H1 (cell line): Measurements from ENCODE around the gene FGF1. TPM values are rescaled to one million over a fixed set of nuclear protein-coding genes. Genes with fewer than 3 reads are reported as not detected.

ENCODE experiments used
- CTCF ChIA-PET: fragments of 300-600 bp; sonication (Branson Sonifier 250); formaldehyde crosslinking; loops from one replicate; lab custom pipeline; 2021; ENCODE audit not compliant: partially characterized antibody; lab: Charles Lee
- POLR2A ChIA-PET: fragments of 300-600 bp; sonication (Branson Sonifier 250); formaldehyde crosslinking; loops from one replicate; lab custom pipeline; 2021; ENCODE audit warnings: inconsistent platforms; ENCODE audit not compliant: partially characterized antibody; lab: Charles Lee
- DNase-seq, 2 experiments: peaks; one replicate each; pipeline versions ENCODE4 v3.0.0 to v3.0.0-alpha.2; 2010 to 2022; ENCODE audit warnings: low spot score in 2 of 2, low read depth in 1 of 2, mixed read lengths in 1 of 2
- FAIRE-seq: peaks from 2 replicates; lab custom pipeline; 2011; peaks lifted over from hg19 to GRCh38; lab: Jason Lieb, UNC
- H2AFZ ChIP-seq: 2 replicates; pipeline ENCODE4 v1.8.1; 2012; ENCODE audit warnings: low read length, inconsistent platforms
- H2AK5ac ChIP-seq: 2 replicates; pipeline ENCODE4 v1.6.1; 2013; ENCODE audit warnings: low read depth, low read length
- H2BK120ac ChIP-seq: replicated peaks from 2 replicates; pipeline ENCODE3; 2013; ENCODE audit warnings: low read depth, low read length, inconsistent platforms
- H2BK12ac ChIP-seq: 2 replicates; pipeline ENCODE4 v1.6.1; 2013; ENCODE audit warnings: low read depth, low read length
- H2BK15ac ChIP-seq: 2 replicates; pipeline ENCODE4 v1.6.1; 2013; ENCODE audit warnings: low read length
- H2BK20ac ChIP-seq: 2 replicates; pipeline ENCODE4 v1.6.1; 2013; ENCODE audit warnings: low read length
- H2BK5ac ChIP-seq: 2 replicates; pipeline ENCODE4 v1.6.1; 2013; ENCODE audit warnings: low read depth, low read length
- H3K14ac ChIP-seq: 2 replicates; pipeline ENCODE4 v1.6.1; 2013; ENCODE audit warnings: inconsistent platforms; ENCODE audit not compliant: insufficient read length
- H3K18ac ChIP-seq: 2 replicates; pipeline ENCODE4 v1.6.1; 2013; ENCODE audit warnings: low read length; ENCODE audit errors: extremely low read depth
- H3K23ac ChIP-seq: 2 replicates; pipeline ENCODE4 v1.6.1; 2013; ENCODE audit warnings: inconsistent platforms; ENCODE audit not compliant: insufficient read length
- H3K23me2 ChIP-seq: 2 replicates; pipeline ENCODE4 v1.6.1; 2013; ENCODE audit warnings: low read depth, low read length
- H3K27ac ChIP-seq: 2 replicates; pipeline ENCODE4 v1.6.1; 2011; ENCODE audit warnings: low read depth, low read length, inconsistent platforms
- H3K27me3 ChIP-seq, 4 experiments: replicated peaks in 1 of 4; 1 replicate in 1 of 4; 2 replicates in 3 of 4; pipeline versions ENCODE4 v1.6.1 to v1.8.1; 2011 to 2013; ENCODE audit warnings: low read length in 3 of 4, mild to moderate bottlenecking in 3 of 4, inconsistent platforms in 2 of 4, mixed read lengths in 2 of 4, moderate library complexity in 1 of 4; ENCODE audit not compliant: control insufficient read depth in 3 of 4, insufficient read depth in 3 of 4; ENCODE audit errors: extremely low read depth in 1 of 4
- H3K36me3 ChIP-seq, 4 experiments: 2 replicates each; pipeline versions ENCODE4 v1.6.1 to v1.8.1; 2011 to 2013; ENCODE audit warnings: mild to moderate bottlenecking in 4 of 4, low read length in 3 of 4, moderate library complexity in 2 of 4, control low read depth in 1 of 4, inconsistent platforms in 1 of 4; ENCODE audit not compliant: insufficient read depth in 4 of 4, control insufficient read depth in 2 of 4
- H3K4ac ChIP-seq: replicated peaks from 2 replicates; pipeline ENCODE3; 2013; ENCODE audit warnings: low read length, low read depth, mixed read lengths, inconsistent platforms; ENCODE audit not compliant: insufficient read length
- H3K4me1 ChIP-seq, 4 experiments: replicated peaks in 1 of 4; 1 replicate in 1 of 4; 2 replicates in 3 of 4; pipeline versions ENCODE4 v1.6.1 to v1.8.1; 2011 to 2013; ENCODE audit warnings: low read length in 3 of 4, inconsistent platforms in 2 of 4, mixed read lengths in 1 of 4; ENCODE audit not compliant: insufficient read depth in 4 of 4, control insufficient read depth in 3 of 4
- H3K4me2 ChIP-seq, 2 experiments: 2 replicates each; pipeline versions ENCODE4 v1.6.1 to v1.8.1; 2011 to 2013; ENCODE audit warnings: low read depth in 2 of 2, low read length in 2 of 2, control low read depth in 1 of 2, inconsistent platforms in 1 of 2, mild to moderate bottlenecking in 1 of 2; ENCODE audit not compliant: insufficient read depth in 1 of 2
- H3K4me3 ChIP-seq, 4 experiments: fragments of 200-600, 300-600 bp in 1 of 4; sonication (generic), shearing (Covaris generic), sonication (Bioruptor Twin) in 1 of 4; 2 replicates each; pipeline versions ENCODE4 v1.5.1 to v1.8.1; 2011 to 2016; ENCODE audit warnings: low read length in 4 of 4, low read depth in 3 of 4, control low read depth in 2 of 4, inconsistent platforms in 2 of 4, mild to moderate bottlenecking in 2 of 4, mixed read lengths in 1 of 4, moderate library complexity in 1 of 4; ENCODE audit not compliant: insufficient read depth in 2 of 4; ENCODE audit errors: extremely low read depth in 1 of 4
- H3K56ac ChIP-seq: replicated peaks from 2 replicates; pipeline ENCODE3; 2013; ENCODE audit warnings: low read depth, mild to moderate bottlenecking, mixed read lengths, low read length, inconsistent platforms; ENCODE audit not compliant: insufficient read length
- H3K79me1 ChIP-seq: 2 replicates; pipeline ENCODE4 v1.6.1; 2013; ENCODE audit warnings: low read depth, low read length, control low read depth
- H3K79me2 ChIP-seq, 2 experiments: 2 replicates each; pipeline versions ENCODE4 v1.6.1 to v1.8.1; 2012 to 2013; ENCODE audit warnings: low read length in 2 of 2, mild to moderate bottlenecking in 2 of 2, inconsistent platforms in 1 of 2; ENCODE audit not compliant: insufficient read depth in 2 of 2, control insufficient read depth in 1 of 2
- H3K9ac ChIP-seq, 4 experiments: replicated peaks in 1 of 4; 1 replicate in 1 of 4; 2 replicates in 3 of 4; pipeline versions ENCODE4 v1.6.1 to v1.8.1; 2011 to 2013; ENCODE audit warnings: low read depth in 3 of 4, low read length in 3 of 4, control low read depth in 2 of 4, mild to moderate bottlenecking in 2 of 4, moderate library complexity in 2 of 4, inconsistent platforms in 1 of 4; ENCODE audit errors: extremely low read depth in 1 of 4
- H3K9me3 ChIP-seq, 2 experiments: 2 replicates each; pipeline versions ENCODE4 v1.6.1 to v1.8.1; 2012 to 2013; ENCODE audit warnings: mild to moderate bottlenecking in 2 of 2, moderate library complexity in 2 of 2, control low read depth in 1 of 2, inconsistent platforms in 1 of 2, low read depth in 1 of 2, low read length in 1 of 2, mixed read lengths in 1 of 2; ENCODE audit not compliant: insufficient read depth in 2 of 2
- H4K20me1 ChIP-seq, 2 experiments: replicated peaks in 1 of 2; 2 replicates each; pipeline versions ENCODE3 to v1.8.1; 2011 to 2013; ENCODE audit warnings: inconsistent platforms in 2 of 2, low read length in 2 of 2, mild to moderate bottlenecking in 1 of 2; ENCODE audit not compliant: insufficient read depth in 2 of 2, control insufficient read depth in 1 of 2
- H4K5ac ChIP-seq: 2 replicates; pipeline ENCODE4 v1.6.1; 2013; ENCODE audit warnings: low read length, low read depth, mixed read lengths, inconsistent platforms; ENCODE audit not compliant: insufficient read length
- H4K8ac ChIP-seq: 2 replicates; pipeline ENCODE4 v1.8.0; 2013; ENCODE audit warnings: mild to moderate bottlenecking, moderate library complexity, low read length, inconsistent platforms; ENCODE audit not compliant: insufficient read depth; ENCODE audit errors: extremely low read depth
- H4K91ac ChIP-seq: replicated peaks from 2 replicates; pipeline ENCODE3; 2013; ENCODE audit warnings: low read length, mixed read lengths, inconsistent platforms; ENCODE audit not compliant: insufficient read length
- CEBPB ChIP-seq: IDR thresholded peaks from 2 replicates; pipeline ENCODE4 v1.6.1; 2012; ENCODE audit warnings: low read depth, low read length
- CHD2 ChIP-seq: IDR thresholded peaks from 2 replicates; pipeline ENCODE4 v1.6.1; 2012; ENCODE audit warnings: low read length, improper control_type of control experiment
- EGR1 ChIP-seq: IDR thresholded peaks from 2 replicates; pipeline ENCODE4 v1.6.1; 2011; ENCODE audit warnings: low read depth, low read length, borderline replicate concordance
- FOSL1 ChIP-seq: IDR thresholded peaks from 2 replicates; pipeline ENCODE4 v1.6.1; 2011; ENCODE audit warnings: mild to moderate bottlenecking, low read depth, low read length, moderate library complexity; ENCODE audit not compliant: insufficient read depth
- HDAC2 ChIP-seq, 2 experiments: fragments of 300-600 bp in 1 of 2; sonication (generic) in 1 of 2; IDR thresholded peaks; 2 replicates each; pipeline ENCODE4 v1.6.1; 2011 to 2012; ENCODE audit warnings: low read depth in 2 of 2, low read length in 2 of 2, mild to moderate bottlenecking in 2 of 2, moderate library complexity in 2 of 2, borderline replicate concordance in 1 of 2, inconsistent platforms in 1 of 2
- MAX ChIP-seq: IDR thresholded peaks from 2 replicates; pipeline ENCODE4 v1.6.1; 2012; ENCODE audit warnings: inconsistent platforms
- RAD21 ChIP-seq, 2 experiments: IDR thresholded peaks in 1 of 2; conservative IDR thresholded peaks in 1 of 2; 2 replicates each; pipeline ENCODE4 v1.6.1; 2011; ENCODE audit warnings: low read depth in 2 of 2, low read length in 2 of 2, improper control_type of control experiment in 1 of 2, inconsistent platforms in 1 of 2, mild to moderate bottlenecking in 1 of 2, moderate library complexity in 1 of 2
- SP4 ChIP-seq: IDR thresholded peaks from 2 replicates; pipeline ENCODE4 v1.6.1; 2012; ENCODE audit warnings: low read length, inconsistent platforms
- SRF ChIP-seq: IDR thresholded peaks from 2 replicates; pipeline ENCODE4 v1.6.1; 2011; ENCODE audit warnings: mild to moderate bottlenecking, low read depth, low read length, moderate library complexity
- TCF12 ChIP-seq: IDR thresholded peaks from 2 replicates; pipeline ENCODE4 v1.6.1; 2011; ENCODE audit warnings: low read depth, mild to moderate bottlenecking, low read length
- YY1 ChIP-seq: IDR thresholded peaks from 2 replicates; pipeline ENCODE4 v1.6.1; 2011; ENCODE audit warnings: low read depth, mild to moderate bottlenecking, low read length
- WGBS, 2 experiments: shearing (Covaris generic) in 1 of 2; methylation state at CpG; one replicate each; pipeline versions ENCODE4 v1.1.6 to v1.1.7; 2013 to 2015; ENCODE audit warnings: low lambda C conversion rate in 2 of 2, mixed read lengths in 2 of 2, inconsistent platforms in 1 of 2, low coverage in 1 of 2, missing lambda C conversion rate in 1 of 2; ENCODE audit not compliant: insufficient replicate concordance in 2 of 2, insufficient coverage in 1 of 2, insufficient read length in 1 of 2; ENCODE audit errors: extremely low coverage in 1 of 2, missing lambda C conversion rate in 1 of 2; 5-methylcytosine and 5-hydroxymethylcytosine counted together
- polyA plus RNA-seq, 7 experiments: library from polyadenylated mRNA; depleted of rRNA in 3 of 7; stranded (reverse) in 5 of 7; unstranded in 2 of 7; fragments of >200 nt in 5 of 7; fragments of 200-250 nt in 2 of 7; gene quantifications; 1 replicate in 5 of 7; 2 replicates in 1 of 7; 4 replicates in 1 of 7; pipeline versions ENCODE4 v1.2.1 to v1.2.3, GENCODE V29; 2011 to 2013; ENCODE audit warnings: missing spikeins in 2 of 7, mixed read lengths in 2 of 7
- total RNA-seq: library from RNA; stranded (reverse); fragmentation: NEBNext Ultra II Directional; extraction: Animal tissue kit (Norgen Biotek cat#: 25700); gene quantifications from 2 replicates; pipeline ENCODE4 v1.2.1, GENCODE V29; 2021
- TF ChIP-seq, protein P1 (sequence below): IDR thresholded peaks from 2 replicates; pipeline ENCODE4 v1.6.1; 2011; ENCODE audit warnings: low read length, improper control_type of control experiment

FGF1 gene
- total and polyA plus RNA-seq, 2 of the 8 experiments (the other 6 are each of a cell fraction or from before 2014, with no cell fraction given): 0.30 to 0.50 TPM

GRCh38 chr5:142680605-142681259 lies 5.2 kb downstream of the FGF1 start:
- Histone ChIP-seq H3K4me3 (no peak overlapping the region), H3K9ac (no peak overlapping the region), H3K14ac (no peak overlapping the region), H3K23ac (no peak overlapping the region), H3K79me2 (no peaks in the 10 kb centered on the region), H2BK12ac (no peak overlapping the region), H4K8ac (no peak overlapping the region), H3K18ac (no peak overlapping the region), H3K23me2 (no peaks in the 10 kb centered on the region; the same call in 1 of the 2 replicates), H3K27ac (no peak overlapping the region), H3K4me2 (no peak overlapping the region), H2AK5ac (no peak overlapping the region; the same call in 1 of the 2 replicates), H2BK5ac (no peak overlapping the region), H3K4ac (no peak overlapping the region), H3K4me1 (peaks cover 3 to 18% (median 15%) of the 10 kb centered on the region in 4 experiments), H3K27me3 (no peaks in the 10 kb centered on the region), H2AFZ (no peak overlapping the region), H2BK20ac (no peak overlapping the region), H3K36me3 (no peaks in the 10 kb centered on the region), H3K56ac (no peak overlapping the region), H4K91ac (no peak overlapping the region), H4K20me1 (no peaks in the 10 kb centered on the region), H3K79me1 (no peaks in the 10 kb centered on the region), H2BK120ac (no peak overlapping the region), H4K5ac (no peak overlapping the region), H2BK15ac (no peak overlapping the region), H3K9me3 (no peaks in the 10 kb centered on the region)
- WGBS, 2 experiments: 93% methylated on average over 5 of the region's 5 CpGs; no CpG with 5 or more reads in 1 of the 2 experiments
- FAIRE-seq (no peak), DNase-seq (no peak)
- POLR2A ChIA-PET: no interaction called here
- CTCF ChIA-PET: interaction anchor here (0.7 to 29.7 kb wide), 4 partner anchors 14 to 32 kb away, joined by 3 to 605 read pairs (median 9); no protein-coding TSS in a partner anchor
- no peak for TF ChIP-seq HDAC2 (IDR thresholded peaks at IDR 0.05; ENCODE audit: borderline replicate concordance in 1 of 2, low read depth in 2 of 2, low read length in 2 of 2)
- no peak for TF ChIP-seq FOSL1
- TF ChIP-seq SRF: no peak
- TF ChIP-seq SP4: no peak
- TF ChIP-seq RAD21 (IDR thresholded peaks at IDR 0.05 in 1 of 2, conservative IDR thresholded peaks at IDR 0.05 in 1 of 2; ENCODE audit: low read depth in 2 of 2, low read length in 2 of 2): no peak
- TF ChIP-seq CHD2: no peak
- no peak for TF ChIP-seq EGR1
- no peak for TF ChIP-seq YY1
- no peak for TF ChIP-seq TCF12
- TF ChIP-seq CEBPB: no peak
- TF ChIP-seq, protein P1, sequence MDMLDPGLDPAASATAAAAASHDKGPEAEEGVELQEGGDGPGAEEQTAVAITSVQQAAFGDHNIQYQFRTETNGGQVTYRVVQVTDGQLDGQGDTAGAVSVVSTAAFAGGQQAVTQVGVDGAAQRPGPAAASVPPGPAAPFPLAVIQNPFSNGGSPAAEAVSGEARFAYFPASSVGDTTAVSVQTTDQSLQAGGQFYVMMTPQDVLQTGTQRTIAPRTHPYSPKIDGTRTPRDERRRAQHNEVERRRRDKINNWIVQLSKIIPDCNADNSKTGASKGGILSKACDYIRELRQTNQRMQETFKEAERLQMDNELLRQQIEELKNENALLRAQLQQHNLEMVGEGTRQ: no peak
- TF ChIP-seq MAX: no peak
